HepG2 (cell line): ENCODE measurements around the gene ARHGAP4. TPM values are rescaled to one million over a fixed set of nuclear protein-coding genes. Genes with fewer than 3 reads are reported as not detected.
A peak's percentile ranks its signal among the peaks of the same experiment; 100 is the strongest.

Source experiments
- ATAC-seq: fragments of 200-7000 bp; cut with Tn5 transposase; 3 replicates; pipeline ENCODE4 v1.9.1; 2020; ENCODE audit warnings: mild to moderate bottlenecking, moderate library complexity
- BruUV-seq: library from RNA; stranded (reverse); fragments of 400-500 nt; replicated peaks from 2 replicates; lab custom pipeline; 2021; lab: Mats Ljungman, UMichigan
- CTCF ChIA-PET: fragments of 300-600 bp; formaldehyde crosslinking; extraction: SDS; loops from one replicate; lab custom pipeline; 2021; ENCODE audit warnings: low total read pairs, inconsistent platforms, low intra/inter-chr PET ratio; lab: Yijun Ruan, JAX
- POLR2A ChIA-PET: fragments of 350-600 bp; sonication (Branson Sonifier 250); formaldehyde crosslinking; loops from one replicate; lab custom pipeline; 2020; ENCODE audit warnings: antibody characterized with exemption, inconsistent platforms; lab: Yijun Ruan, JAX
- DNase-seq: peaks from one replicate; pipeline ENCODE4 v3.0.0-alpha.2; 2015; ENCODE audit warnings: low spot score
- FAIRE-seq: peaks from 3 replicates; lab custom pipeline; 2011; peaks lifted over from hg19 to GRCh38; lab: Jason Lieb, UNC
- H2AFZ ChIP-seq: one replicate; pipeline ENCODE4 v1.6.1; 2011; ENCODE audit warnings: low read length, inconsistent platforms
- H3K27ac ChIP-seq: fragments of 300-600 bp; 3 replicates; pipeline ENCODE4 v1.8.0; 2011; ENCODE audit warnings: mixed run types, mild to moderate bottlenecking, mixed read lengths, low read length, inconsistent platforms; ENCODE audit not compliant: insufficient read depth; ENCODE audit errors: extremely low read length
- H3K27me3 ChIP-seq, 2 experiments: fragments of 200-600 bp in 1 of 2; 2 replicates in 1 of 2; 3 replicates in 1 of 2; pipeline versions ENCODE4 v1.6.0 to v1.8.0; 2011; ENCODE audit warnings: low read length in 2 of 2, mild to moderate bottlenecking in 2 of 2, moderate library complexity in 2 of 2, inconsistent platforms in 1 of 2; ENCODE audit not compliant: insufficient read depth in 2 of 2, control insufficient read depth in 1 of 2
- H3K36me3 ChIP-seq, 2 experiments: fragments of 200-600 bp in 1 of 2; replicated peaks in 1 of 2; 2 replicates in 1 of 2; 3 replicates in 1 of 2; pipeline versions ENCODE4 v1.5.1 to v1.8.0; 2011; ENCODE audit warnings: low read length in 2 of 2, inconsistent platforms in 1 of 2; ENCODE audit not compliant: insufficient read depth in 2 of 2, control insufficient read depth in 1 of 2
- H3K4me1 ChIP-seq: 2 replicates; pipeline ENCODE4 v1.5.1; 2012; ENCODE audit warnings: low read length, inconsistent platforms; ENCODE audit not compliant: insufficient read depth
- H3K4me2 ChIP-seq: 2 replicates; pipeline ENCODE4 v1.6.0; 2011; ENCODE audit warnings: low read depth, low read length, inconsistent platforms
- H3K4me3 ChIP-seq, 3 experiments: fragments of 200-600 bp in 1 of 3; sonication (generic), shearing (Covaris generic) in 1 of 3; replicated peaks in 1 of 3; 2 replicates each; pipeline ENCODE4 v1.5.1; 2011 to 2016; ENCODE audit warnings: low read length in 3 of 3, inconsistent platforms in 2 of 3, low read depth in 2 of 3, mild to moderate bottlenecking in 2 of 3, control low read depth in 1 of 3, mixed read lengths in 1 of 3; ENCODE audit not compliant: insufficient read depth in 1 of 3
- H3K79me2 ChIP-seq: one replicate; pipeline ENCODE4 v1.6.1; 2011; ENCODE audit warnings: low read length, inconsistent platforms; ENCODE audit not compliant: insufficient read depth
- H3K9ac ChIP-seq: 2 replicates; pipeline ENCODE4 v1.6.0; 2011; ENCODE audit warnings: mild to moderate bottlenecking, low read depth, low read length, inconsistent platforms; ENCODE audit not compliant: insufficient read depth
- H3K9me3 ChIP-seq: 2 replicates; pipeline ENCODE4 v1.5.1; 2012; ENCODE audit warnings: mild to moderate bottlenecking, low read length
- H4K20me1 ChIP-seq: 2 replicates; pipeline ENCODE4 v1.6.0; 2011; ENCODE audit warnings: inconsistent platforms, mild to moderate bottlenecking, low read length, moderate library complexity; ENCODE audit not compliant: insufficient read depth
- BCL6 ChIP-seq: IDR thresholded peaks from 2 replicates; pipeline ENCODE4 v1.6.1; 2016; ENCODE audit warnings: missing genetic modification reagents, missing compliant biosample characterization
- MAF1 ChIP-seq: sonication (generic); formaldehyde crosslinking; IDR thresholded peaks from 2 replicates; pipeline ENCODE4 v1.5.0; 2020; ENCODE audit warnings: missing genetic modification reagents, borderline replicate concordance
- ZFX ChIP-seq: sonication (generic); formaldehyde crosslinking; IDR thresholded peaks from 2 replicates; pipeline ENCODE4 v1.4.0; 2020; ENCODE audit warnings: mild to moderate bottlenecking, low read depth, missing genetic modification reagents, moderate library complexity
- ZNF253 ChIP-seq: sonication (generic); formaldehyde crosslinking; IDR thresholded peaks from 2 replicates; pipeline ENCODE4 v1.8.0; 2022; ENCODE audit warnings: mild to moderate bottlenecking, missing genetic modification reagents, borderline replicate concordance
- WGBS: methylation state at CpG from one replicate; pipeline ENCODE4 v1.1.6; 2017; ENCODE audit warnings: low lambda C conversion rate; 5-methylcytosine and 5-hydroxymethylcytosine counted together
- in situ Hi-C: cut with HindIII; loops from 2 replicates; pipeline ENCODE4 v1.10.0; 2017; ENCODE audit warnings: low pct_unique_long_range_greater_than_20kb; ENCODE audit not compliant: extremely low pct_ligation_motif_present
- intact Hi-C: fragments of 100-400 bp; cut with micrococcal nuclease; formaldehyde crosslinking; loops from one replicate; pipeline ENCODE4 v1.10.0; 2022; ENCODE audit not compliant: unreplicated experiment
- polyA plus RNA-seq, 8 experiments: library from polyadenylated mRNA; depleted of rRNA in 3 of 8; stranded (reverse) in 7 of 8; unstranded in 1 of 8; fragments of >200 nt; fragmentation: Illumina TruSeq in 4 of 8; extraction: Trizol in 4 of 8; gene quantifications; 2 replicates each; pipeline versions ENCODE4 v1.2.1 to v1.2.3, GENCODE V29; 2011 to 2016; ENCODE audit warnings: low read depth in 4 of 8, missing spikeins in 1 of 8, mixed read lengths in 1 of 8; ENCODE audit not compliant: insufficient read depth in 1 of 8
- total RNA-seq, 5 experiments: library from RNA; depleted of rRNA; stranded (reverse); fragments of >200 nt; fragmentation: Illumina TruSeq; extraction: Trizol; gene quantifications; 2 replicates each; pipeline ENCODE4 v1.2.3, GENCODE V29; 2016; ENCODE audit warnings: low read depth in 1 of 5
- TF ChIP-seq, protein P1 (sequence below): sonication (generic); formaldehyde crosslinking; IDR thresholded peaks from 2 replicates; pipeline ENCODE4 v1.5.1; 2020; ENCODE audit warnings: mild to moderate bottlenecking, missing genetic modification reagents, moderate library complexity
- TF ChIP-seq, protein P2 (sequence below), 2 experiments: sonication (generic) in 1 of 2; formaldehyde crosslinking in 1 of 2; IDR thresholded peaks; 2 replicates each; pipeline versions ENCODE4 v1.4.0 to v1.6.1; 2018 to 2020; ENCODE audit warnings: missing genetic modification reagents in 2 of 2, borderline replicate concordance in 1 of 2, low read depth in 1 of 2, mild to moderate bottlenecking in 1 of 2, missing biosample characterization in 1 of 2

Gene ARHGAP4
- total and polyA plus RNA-seq, 2 of the 13 experiments (the other 11 are each of a cell fraction or from before 2014, with no cell fraction given) = 0.57 to 0.64 TPM

DNA sequence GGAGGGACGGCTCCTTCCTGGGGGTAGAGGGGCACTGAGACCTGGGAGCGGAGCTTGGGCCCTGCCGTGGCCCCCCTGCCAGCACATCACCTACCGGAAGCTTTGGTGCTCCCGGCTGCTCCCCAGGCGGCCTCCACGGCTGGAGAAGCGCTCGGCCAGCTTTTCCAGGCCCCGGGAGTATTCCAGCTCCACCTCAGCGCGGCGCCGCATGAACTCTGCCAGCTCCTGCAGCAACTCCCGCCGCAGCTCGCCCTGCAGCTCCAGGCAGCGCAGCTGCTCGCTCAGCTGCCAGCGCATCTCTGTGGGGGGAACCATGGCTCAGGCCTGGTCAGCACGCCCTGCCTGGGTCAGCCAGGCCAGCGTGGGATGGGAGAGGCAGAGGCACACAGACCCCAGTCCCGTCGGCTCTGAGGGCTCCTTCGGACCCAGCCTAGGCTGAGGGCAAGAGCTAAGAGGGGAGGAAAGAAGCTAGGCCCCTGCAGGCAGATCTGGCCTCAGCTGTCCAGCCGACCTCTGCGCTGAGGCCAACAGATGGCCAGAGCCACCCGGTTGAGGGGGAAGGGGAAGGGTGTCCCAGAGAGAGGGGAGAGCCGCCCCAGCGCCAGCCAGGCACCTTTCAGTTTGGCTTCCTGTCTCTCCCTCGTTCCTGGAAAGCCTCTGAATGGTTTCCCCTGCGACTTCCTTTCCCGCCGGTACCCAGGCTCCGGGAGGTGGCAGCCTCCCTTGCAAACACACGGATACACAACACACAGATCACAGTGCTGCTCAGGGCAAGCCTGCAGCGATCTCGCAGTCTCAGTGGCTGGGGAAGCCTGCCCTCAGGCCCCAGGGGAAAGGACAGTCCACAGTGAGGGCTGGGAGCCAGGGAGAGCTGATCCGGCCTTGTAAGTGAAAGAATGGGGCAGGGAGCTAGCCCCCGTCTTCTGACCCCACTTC lies 4.3 kb downstream of the ARHGAP4 start:
- no TSS peak for BruUV-seq
- Histone ChIP-seq H3K79me2 (no peaks in the 10 kb centered on the region), H3K9me3 (no peaks in the 10 kb centered on the region), H4K20me1 (no peaks in the 10 kb centered on the region), H2AFZ (no peak overlapping the region), H3K27ac (no peak overlapping the region), H3K9ac (no peak overlapping the region), H3K4me2 (peak overlapping the region; percentile 23; the same call in 1 of the 2 replicates), H3K27me3 (no peaks in the 10 kb centered on the region; a peak in 2 of 5 replicates), H3K4me3 (no peak overlapping the region), H3K36me3 (no peaks in the 10 kb centered on the region), H3K4me1 (peaks cover 50% of the 10 kb centered on the region)
- TF ChIP-seq, protein P1, sequence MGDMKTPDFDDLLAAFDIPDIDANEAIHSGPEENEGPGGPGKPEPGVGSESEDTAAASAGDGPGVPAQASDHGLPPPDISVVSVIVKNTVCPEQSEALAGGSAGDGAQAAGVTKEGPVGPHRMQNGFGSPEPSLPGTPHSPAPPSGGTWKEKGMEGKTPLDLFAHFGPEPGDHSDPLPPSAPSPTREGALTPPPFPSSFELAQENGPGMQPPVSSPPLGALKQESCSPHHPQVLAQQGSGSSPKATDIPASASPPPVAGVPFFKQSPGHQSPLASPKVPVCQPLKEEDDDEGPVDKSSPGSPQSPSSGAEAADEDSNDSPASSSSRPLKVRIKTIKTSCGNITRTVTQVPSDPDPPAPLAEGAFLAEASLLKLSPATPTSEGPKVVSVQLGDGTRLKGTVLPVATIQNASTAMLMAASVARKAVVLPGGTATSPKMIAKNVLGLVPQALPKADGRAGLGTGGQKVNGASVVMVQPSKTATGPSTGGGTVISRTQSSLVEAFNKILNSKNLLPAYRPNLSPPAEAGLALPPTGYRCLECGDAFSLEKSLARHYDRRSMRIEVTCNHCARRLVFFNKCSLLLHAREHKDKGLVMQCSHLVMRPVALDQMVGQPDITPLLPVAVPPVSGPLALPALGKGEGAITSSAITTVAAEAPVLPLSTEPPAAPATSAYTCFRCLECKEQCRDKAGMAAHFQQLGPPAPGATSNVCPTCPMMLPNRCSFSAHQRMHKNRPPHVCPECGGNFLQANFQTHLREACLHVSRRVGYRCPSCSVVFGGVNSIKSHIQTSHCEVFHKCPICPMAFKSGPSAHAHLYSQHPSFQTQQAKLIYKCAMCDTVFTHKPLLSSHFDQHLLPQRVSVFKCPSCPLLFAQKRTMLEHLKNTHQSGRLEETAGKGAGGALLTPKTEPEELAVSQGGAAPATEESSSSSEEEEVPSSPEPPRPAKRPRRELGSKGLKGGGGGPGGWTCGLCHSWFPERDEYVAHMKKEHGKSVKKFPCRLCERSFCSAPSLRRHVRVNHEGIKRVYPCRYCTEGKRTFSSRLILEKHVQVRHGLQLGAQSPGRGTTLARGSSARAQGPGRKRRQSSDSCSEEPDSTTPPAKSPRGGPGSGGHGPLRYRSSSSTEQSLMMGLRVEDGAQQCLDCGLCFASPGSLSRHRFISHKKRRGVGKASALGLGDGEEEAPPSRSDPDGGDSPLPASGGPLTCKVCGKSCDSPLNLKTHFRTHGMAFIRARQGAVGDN (CRISPR knock-in tag) = peak; percentile 47; the same call in 1 of the 2 replicates
- TF ChIP-seq, protein P2, sequence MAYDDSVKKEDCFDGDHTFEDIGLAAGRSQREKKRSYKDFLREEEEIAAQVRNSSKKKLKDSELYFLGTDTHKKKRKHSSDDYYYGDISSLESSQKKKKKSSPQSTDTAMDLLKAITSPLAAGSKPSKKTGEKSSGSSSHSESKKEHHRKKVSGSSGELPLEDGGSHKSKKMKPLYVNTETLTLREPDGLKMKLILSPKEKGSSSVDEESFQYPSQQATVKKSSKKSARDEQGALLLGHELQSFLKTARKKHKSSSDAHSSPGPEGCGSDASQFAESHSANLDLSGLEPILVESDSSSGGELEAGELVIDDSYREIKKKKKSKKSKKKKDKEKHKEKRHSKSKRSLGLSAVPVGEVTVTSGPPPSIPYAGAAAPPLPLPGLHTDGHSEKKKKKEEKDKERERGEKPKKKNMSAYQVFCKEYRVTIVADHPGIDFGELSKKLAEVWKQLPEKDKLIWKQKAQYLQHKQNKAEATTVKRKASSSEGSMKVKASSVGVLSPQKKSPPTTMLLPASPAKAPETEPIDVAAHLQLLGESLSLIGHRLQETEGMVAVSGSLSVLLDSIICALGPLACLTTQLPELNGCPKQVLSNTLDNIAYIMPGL (CRISPR knock-in tag; IDR thresholded peaks at IDR 0.05; ENCODE audit: borderline replicate concordance in 1 of 2, low read depth in 1 of 2) = 0 out of 4 replicates have a peak, but pooled peaks of 1 of the 2 experiments have one; percentile 2
- TF ChIP-seq BCL6 (CRISPR knock-in tag) (peak; percentile 66), ZFX (CRISPR knock-in tag) (peak; percentile 21; the same call in 1 of the 2 replicates), ZNF253 (CRISPR knock-in tag) (no peak), MAF1 (CRISPR knock-in tag) (no peak)
- CTCF ChIA-PET = interaction anchor here (4.4 kb wide), 1 partner anchor 25 kb away, joined by 29 read pairs; no protein-coding TSS in a partner anchor
- FAIRE-seq = no peak
- ATAC-seq = peak; percentile 45
- DNase-seq = no peak
- in situ Hi-C loops (no loop called here), intact Hi-C loops (no loop called here)
- POLR2A ChIA-PET = interaction anchor here (1.2 kb wide), 1 partner anchor 10 kb away, joined by 3 read pairs; no protein-coding TSS in a partner anchor
- 20% methylated on average over 1 of the region's 40 CpGs for WGBS
